Measurements from ENCODE around the gene PADI3. TPM values are rescaled to one million over a fixed set of nuclear protein-coding genes. Genes with fewer than 3 reads are reported as not detected.

The PADI3 gene
- total RNA-seq, 4 donors from 2014 or later: not detected

GRCh38 chr1:17306921-17307320, 58.0 kb downstream of the PADI3 start:
- TF ChIP-seq CTCF (IDR thresholded peaks at IDR 0.05): no peak
- ATAC-seq (ENCODE audit: low FRiP score): no peak
- DNase-seq (ENCODE audit: low spot score): no peak

GRCh38 chr1:17307329-17307728, 58.4 kb downstream of the PADI3 start:
- TF ChIP-seq CTCF (IDR thresholded peaks at IDR 0.05): no peak
- no peak for DNase-seq (ENCODE audit: low spot score)

GRCh38 chr1:17307946-17308345, 59.0 kb downstream of the PADI3 start, which contains the start of gene PADI4:
Gene PADI4, plus strand, starts transcription at chr1:17308197. Its CDS starts 26 bp downstream, at chr1:17308223.
- ATAC-seq (ENCODE audit: low FRiP score) (no peak), DNase-seq (ENCODE audit: low spot score) (no peak)
- TF ChIP-seq CTCF (IDR thresholded peaks at IDR 0.05): no peak

More at GRCh38 chr1:17307329-17307728, 58.4 kb downstream of the PADI3 start:
- no peak for ATAC-seq (ENCODE audit: low FRiP score)

GRCh38 chr1:17308593-17308992, 59.7 kb downstream of the PADI3 start:
- ATAC-seq (ENCODE audit: low FRiP score): no peak
- DNase-seq (ENCODE audit: low spot score): no peak
- TF ChIP-seq CTCF (IDR thresholded peaks at IDR 0.05): no peak

- no peak for ATAC-seq (ENCODE audit: low FRiP score)
- no peak for TF ChIP-seq CTCF (IDR thresholded peaks at IDR 0.05)
- no peak for DNase-seq (ENCODE audit: low spot score)
Measured at GRCh38 chr1:17309426-17310067, 60.6 kb downstream of the PADI3 start.

- no peak for ATAC-seq (ENCODE audit: low FRiP score)
- DNase-seq (ENCODE audit: low spot score): no peak
- no peak for TF ChIP-seq CTCF (IDR thresholded peaks at IDR 0.05)
Measured at GRCh38 chr1:17310068-17310640, 61.3 kb downstream of the PADI3 start.
